Measurements from ENCODE around the gene CTNNA2.

The CTNNA2 gene

GRCh38 chr2:80246534-80246933 is 733.7 kb downstream of the CTNNA2 start:
- no peak overlapping the region for H3K4me3 ChIP-seq (ENCODE audit: low read length)
- no peak overlapping the region for H3K9ac ChIP-seq (ENCODE audit: low read length)
- H3K36me3 ChIP-seq (ENCODE audit: control insufficient read depth, insufficient read depth, low read length): no peaks in the 10 kb centered on the region
- H3K9me3 ChIP-seq (ENCODE audit: control insufficient read depth, low read length): no peaks in the 10 kb centered on the region
- H3K27me3 ChIP-seq (ENCODE audit: control insufficient read depth, insufficient read depth, low read length): no peaks in the 10 kb centered on the region
- no peaks in the 10 kb centered on the region for H3K4me1 ChIP-seq (ENCODE audit: control insufficient read depth, insufficient read depth, low read length)

- no peak overlapping the region for H3K9ac ChIP-seq (ENCODE audit: low read length)
- H3K4me3 ChIP-seq (ENCODE audit: low read length): no peak overlapping the region
- H3K9me3 ChIP-seq (ENCODE audit: control insufficient read depth, low read length): no peaks in the 10 kb centered on the region
- no peaks in the 10 kb centered on the region for H3K27me3 ChIP-seq (ENCODE audit: control insufficient read depth, insufficient read depth, low read length)
- H3K4me1 ChIP-seq (ENCODE audit: control insufficient read depth, insufficient read depth, low read length): no peaks in the 10 kb centered on the region
- H3K36me3 ChIP-seq (ENCODE audit: control insufficient read depth, insufficient read depth, low read length): no peaks in the 10 kb centered on the region
Measured at GRCh38 chr2:80247339-80247738, 734.5 kb downstream of the CTNNA2 start.

GRCh38 chr2:80248146-80248545 is 735.3 kb downstream of the CTNNA2 start:
- Histone ChIP-seq H3K4me3 (ENCODE audit: low read length) (no peak overlapping the region), H3K9me3 (ENCODE audit: control insufficient read depth, low read length) (no peaks in the 10 kb centered on the region), H3K36me3 (ENCODE audit: control insufficient read depth, insufficient read depth, low read length) (no peaks in the 10 kb centered on the region), H3K9ac (ENCODE audit: low read length) (no peak overlapping the region), H3K27me3 (ENCODE audit: control insufficient read depth, insufficient read depth, low read length) (no peaks in the 10 kb centered on the region), H3K4me1 (ENCODE audit: control insufficient read depth, insufficient read depth, low read length) (no peaks in the 10 kb centered on the region)

GRCh38 chr2:80252294-80252986 is 739.6 kb downstream of the CTNNA2 start:
- Histone ChIP-seq H3K27me3 (ENCODE audit: control insufficient read depth, insufficient read depth, low read length) (no peaks in the 10 kb centered on the region), H3K4me1 (ENCODE audit: control insufficient read depth, insufficient read depth, low read length) (no peaks in the 10 kb centered on the region), H3K9me3 (ENCODE audit: control insufficient read depth, low read length) (no peaks in the 10 kb centered on the region), H3K9ac (ENCODE audit: low read length) (no peak overlapping the region), H3K36me3 (ENCODE audit: control insufficient read depth, insufficient read depth, low read length) (no peaks in the 10 kb centered on the region), H3K4me3 (ENCODE audit: low read length) (no peak overlapping the region)

- Histone ChIP-seq H3K9ac (ENCODE audit: low read length) (no peak overlapping the region), H3K9me3 (ENCODE audit: control insufficient read depth, low read length) (no peaks in the 10 kb centered on the region), H3K4me3 (ENCODE audit: low read length) (no peak overlapping the region), H3K36me3 (ENCODE audit: control insufficient read depth, insufficient read depth, low read length) (no peaks in the 10 kb centered on the region), H3K4me1 (ENCODE audit: control insufficient read depth, insufficient read depth, low read length) (no peaks in the 10 kb centered on the region), H3K27me3 (ENCODE audit: control insufficient read depth, insufficient read depth, low read length) (no peaks in the 10 kb centered on the region)
Measured at GRCh38 chr2:80255918-80256781, 743.3 kb downstream of the CTNNA2 start.

- no peaks in the 10 kb centered on the region for H3K27me3 ChIP-seq (ENCODE audit: control insufficient read depth, insufficient read depth, low read length)
- no peaks in the 10 kb centered on the region for H3K36me3 ChIP-seq (ENCODE audit: control insufficient read depth, insufficient read depth, low read length)
- no peak overlapping the region for H3K4me3 ChIP-seq (ENCODE audit: low read length)
- no peaks in the 10 kb centered on the region for H3K9me3 ChIP-seq (ENCODE audit: control insufficient read depth, low read length)
- H3K9ac ChIP-seq (ENCODE audit: low read length): no peak overlapping the region
- no peaks in the 10 kb centered on the region for H3K4me1 ChIP-seq (ENCODE audit: control insufficient read depth, insufficient read depth, low read length)
Measured at GRCh38 chr2:80256782-80257167, 743.9 kb downstream of the CTNNA2 start.

GRCh38 chr2:80257450-80257849 is 744.6 kb downstream of the CTNNA2 start:
- H3K36me3 ChIP-seq (ENCODE audit: control insufficient read depth, insufficient read depth, low read length): no peaks in the 10 kb centered on the region
- no peaks in the 10 kb centered on the region for H3K9me3 ChIP-seq (ENCODE audit: control insufficient read depth, low read length)
- H3K9ac ChIP-seq (ENCODE audit: low read length): no peak overlapping the region
- no peak overlapping the region for H3K4me3 ChIP-seq (ENCODE audit: low read length)
- no peaks in the 10 kb centered on the region for H3K4me1 ChIP-seq (ENCODE audit: control insufficient read depth, insufficient read depth, low read length)
- H3K27me3 ChIP-seq (ENCODE audit: control insufficient read depth, insufficient read depth, low read length): no peaks in the 10 kb centered on the region

- H3K9ac ChIP-seq (ENCODE audit: low read length): no peak overlapping the region
- no peak overlapping the region for H3K4me3 ChIP-seq (ENCODE audit: low read length)
- H3K9me3 ChIP-seq (ENCODE audit: control insufficient read depth, low read length): no peaks in the 10 kb centered on the region
- no peaks in the 10 kb centered on the region for H3K27me3 ChIP-seq (ENCODE audit: control insufficient read depth, insufficient read depth, low read length)
- H3K36me3 ChIP-seq (ENCODE audit: control insufficient read depth, insufficient read depth, low read length): no peaks in the 10 kb centered on the region
- H3K4me1 ChIP-seq (ENCODE audit: control insufficient read depth, insufficient read depth, low read length): no peaks in the 10 kb centered on the region
Measured at GRCh38 chr2:80258341-80258740, 745.5 kb downstream of the CTNNA2 start.

- Histone ChIP-seq H3K4me1 (ENCODE audit: control insufficient read depth, insufficient read depth, low read length) (no peaks in the 10 kb centered on the region), H3K9me3 (ENCODE audit: control insufficient read depth, low read length) (no peaks in the 10 kb centered on the region), H3K9ac (ENCODE audit: low read length) (no peak overlapping the region), H3K36me3 (ENCODE audit: control insufficient read depth, insufficient read depth, low read length) (no peaks in the 10 kb centered on the region), H3K27me3 (ENCODE audit: control insufficient read depth, insufficient read depth, low read length) (no peaks in the 10 kb centered on the region), H3K4me3 (ENCODE audit: low read length) (no peak overlapping the region)
Measured at GRCh38 chr2:80258793-80259192, 745.9 kb downstream of the CTNNA2 start.

- Histone ChIP-seq H3K27me3 (ENCODE audit: control insufficient read depth, insufficient read depth, low read length) (no peaks in the 10 kb centered on the region), H3K9me3 (ENCODE audit: control insufficient read depth, low read length) (no peaks in the 10 kb centered on the region), H3K36me3 (ENCODE audit: control insufficient read depth, insufficient read depth, low read length) (no peaks in the 10 kb centered on the region), H3K9ac (ENCODE audit: low read length) (no peak overlapping the region), H3K4me1 (ENCODE audit: control insufficient read depth, insufficient read depth, low read length) (no peaks in the 10 kb centered on the region), H3K4me3 (ENCODE audit: low read length) (no peak overlapping the region)
Measured at GRCh38 chr2:80259292-80259691, 746.4 kb downstream of the CTNNA2 start.

- H3K36me3 ChIP-seq (ENCODE audit: control insufficient read depth, insufficient read depth, low read length): no peaks in the 10 kb centered on the region
- no peaks in the 10 kb centered on the region for H3K9me3 ChIP-seq (ENCODE audit: control insufficient read depth, low read length)
- H3K4me3 ChIP-seq (ENCODE audit: low read length): no peak overlapping the region
- no peak overlapping the region for H3K9ac ChIP-seq (ENCODE audit: low read length)
- no peaks in the 10 kb centered on the region for H3K4me1 ChIP-seq (ENCODE audit: control insufficient read depth, insufficient read depth, low read length)
- H3K27me3 ChIP-seq (ENCODE audit: control insufficient read depth, insufficient read depth, low read length): no peaks in the 10 kb centered on the region
Measured at GRCh38 chr2:80266231-80266630, 753.4 kb downstream of the CTNNA2 start.

GRCh38 chr2:80269806-80270205 is 757.0 kb downstream of the CTNNA2 start:
- no peaks in the 10 kb centered on the region for H3K36me3 ChIP-seq (ENCODE audit: control insufficient read depth, insufficient read depth, low read length)
- no peak overlapping the region for H3K4me3 ChIP-seq (ENCODE audit: low read length)
- no peaks in the 10 kb centered on the region for H3K4me1 ChIP-seq (ENCODE audit: control insufficient read depth, insufficient read depth, low read length)
- no peaks in the 10 kb centered on the region for H3K9me3 ChIP-seq (ENCODE audit: control insufficient read depth, low read length)
- no peak overlapping the region for H3K9ac ChIP-seq (ENCODE audit: low read length)
- H3K27me3 ChIP-seq (ENCODE audit: control insufficient read depth, insufficient read depth, low read length): no peaks in the 10 kb centered on the region

All from mucosa of stomach (tissue), 1 donor.